OCI-LY7 (cell line): ENCODE results near the gene FAM221B.

Experiments used
- CTCF ChIP-seq: fragments of 200-600 bp; sonication (generic); conservative IDR thresholded peaks from 2 replicates; pipeline ENCODE4 v1.5.1; 2014; ENCODE audit warnings: mild to moderate bottlenecking, antibody characterized with exemption, low read length, moderate library complexity, mixed read lengths
- EZH2phosphoT487 ChIP-seq: fragments of 200-600 bp; sonication (generic); IDR thresholded peaks from 2 replicates; pipeline ENCODE4 v1.6.1; 2018; ENCODE audit warnings: low read depth, borderline replicate concordance, mild to moderate bottlenecking, mixed run types, antibody characterized with exemption, low read length, moderate library complexity, mixed read lengths

DNA sequence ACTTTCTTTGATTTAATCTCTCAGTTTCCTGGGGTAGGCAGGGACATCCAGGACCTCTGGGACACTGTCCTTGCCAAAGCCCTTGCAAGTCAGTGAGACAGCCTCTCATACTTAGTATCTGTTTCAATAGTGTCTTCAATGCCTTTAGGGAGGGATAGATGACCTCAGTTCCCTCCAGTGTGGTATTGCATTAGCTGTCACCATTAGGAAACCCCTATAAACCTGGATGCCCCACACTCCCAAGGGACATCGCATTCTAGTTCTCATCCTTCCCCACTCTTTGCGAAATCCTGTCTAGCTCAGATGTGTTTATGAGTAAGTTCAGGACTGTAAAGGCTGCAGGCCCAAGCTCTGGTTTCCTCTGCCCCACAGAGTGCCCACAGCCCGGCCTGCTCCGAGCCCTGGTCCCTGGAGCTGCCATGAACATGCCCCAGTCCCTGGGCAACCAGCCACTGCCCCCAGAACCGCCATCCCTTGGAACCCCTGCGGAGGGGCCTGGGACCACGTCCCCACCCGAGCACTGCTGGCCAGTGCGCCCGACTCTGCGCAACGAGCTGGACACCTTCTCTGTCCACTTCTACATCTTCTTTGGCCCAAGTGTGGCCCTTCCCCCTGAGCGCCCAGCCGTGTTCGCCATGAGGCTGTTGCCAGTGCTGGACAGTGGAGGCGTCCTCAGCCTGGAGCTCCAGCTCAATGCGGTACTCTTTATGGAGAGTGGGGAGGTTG is 13.7 kb upstream of the FAM221B start:
- TF ChIP-seq CTCF (no peak), EZH2phosphoT487 (no peak)
